Daoy (cell line): ENCODE results near the gene CDHR3. TPM values are rescaled to one million over a fixed set of nuclear protein-coding genes. Genes with fewer than 3 reads are reported as not detected.
A peak's percentile ranks its signal among the peaks of the same experiment; 100 is the strongest.

ENCODE experiments used
- DNase-seq: peaks from one replicate; pipeline ENCODE4 v3.0.0-alpha.2; 2015; ENCODE audit warnings: low read depth
- total RNA-seq: library from RNA; depleted of rRNA; stranded (reverse); fragments of >200 nt; shearing (Covaris generic); gene quantifications from 2 replicates; pipeline ENCODE4 v1.2.3, GENCODE V29; 2014

Gene CDHR3
- total RNA-seq, 1 experiment from 2014 or later: 0.74 TPM

DNA sequence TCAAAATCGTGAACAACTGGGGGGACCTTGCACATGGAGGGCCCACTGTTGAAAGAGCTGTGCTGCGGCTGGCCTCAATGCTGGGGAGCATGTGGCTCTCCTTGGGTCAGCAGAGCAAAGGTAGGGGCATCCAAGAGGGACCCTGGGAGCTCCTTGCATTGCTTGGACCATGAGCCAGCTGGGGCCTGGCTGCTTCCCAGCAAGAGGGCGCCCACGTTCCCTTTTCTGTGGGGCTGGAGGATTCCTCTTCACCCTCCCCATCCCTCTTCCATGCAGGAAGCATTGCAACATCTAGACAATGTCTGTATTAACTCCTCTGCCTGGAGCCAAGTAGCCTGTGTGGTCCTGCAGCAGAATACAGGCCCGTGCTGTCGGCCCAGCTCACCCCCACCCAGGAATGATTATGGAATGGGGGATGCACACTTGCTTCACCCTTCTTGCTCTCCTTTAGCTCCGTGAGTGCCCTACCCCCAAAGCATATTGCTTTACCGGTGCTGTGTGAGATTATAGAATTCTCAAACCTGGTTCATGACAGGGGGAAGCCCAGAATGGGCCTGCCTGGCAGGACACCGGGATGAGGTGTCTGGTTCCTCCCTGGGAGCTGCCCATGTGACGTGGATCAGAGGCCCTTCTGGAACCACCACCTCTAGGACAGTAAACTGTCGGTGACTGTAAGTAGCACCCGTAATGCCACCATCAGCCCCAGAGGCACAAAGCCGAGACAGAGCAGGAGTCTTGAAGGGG lies 87.1 kb downstream of the CDHR3 start:
- DNase-seq: peak; percentile 52

DNA sequence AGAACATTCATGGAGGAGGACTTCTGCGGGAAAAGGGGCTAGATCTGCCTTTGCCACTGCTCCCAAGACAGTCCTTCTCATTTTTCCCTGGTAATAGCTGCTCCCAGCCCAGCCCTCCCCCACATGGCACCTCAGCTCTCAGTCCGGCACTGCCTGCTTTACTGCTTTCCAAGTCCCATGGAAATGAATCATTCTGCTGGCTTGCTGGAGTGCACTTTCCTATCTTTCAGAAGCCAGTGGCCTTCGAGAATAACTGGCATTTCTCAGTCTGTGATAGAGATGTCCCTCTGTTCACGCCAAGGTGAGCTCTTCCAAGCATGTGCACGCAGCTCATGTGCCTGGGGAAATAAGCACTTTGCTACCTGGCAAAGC lies 87.7 kb downstream of the CDHR3 start:
- peak; percentile 45 for DNase-seq

- no peak for DNase-seq
These were observed 89.6 kb downstream of the CDHR3 start for GRCh38 chr7:106052681-106053080.

- DNase-seq: no peak
These were observed 90.0 kb downstream of the CDHR3 start for GRCh38 chr7:106053109-106053508.

DNA sequence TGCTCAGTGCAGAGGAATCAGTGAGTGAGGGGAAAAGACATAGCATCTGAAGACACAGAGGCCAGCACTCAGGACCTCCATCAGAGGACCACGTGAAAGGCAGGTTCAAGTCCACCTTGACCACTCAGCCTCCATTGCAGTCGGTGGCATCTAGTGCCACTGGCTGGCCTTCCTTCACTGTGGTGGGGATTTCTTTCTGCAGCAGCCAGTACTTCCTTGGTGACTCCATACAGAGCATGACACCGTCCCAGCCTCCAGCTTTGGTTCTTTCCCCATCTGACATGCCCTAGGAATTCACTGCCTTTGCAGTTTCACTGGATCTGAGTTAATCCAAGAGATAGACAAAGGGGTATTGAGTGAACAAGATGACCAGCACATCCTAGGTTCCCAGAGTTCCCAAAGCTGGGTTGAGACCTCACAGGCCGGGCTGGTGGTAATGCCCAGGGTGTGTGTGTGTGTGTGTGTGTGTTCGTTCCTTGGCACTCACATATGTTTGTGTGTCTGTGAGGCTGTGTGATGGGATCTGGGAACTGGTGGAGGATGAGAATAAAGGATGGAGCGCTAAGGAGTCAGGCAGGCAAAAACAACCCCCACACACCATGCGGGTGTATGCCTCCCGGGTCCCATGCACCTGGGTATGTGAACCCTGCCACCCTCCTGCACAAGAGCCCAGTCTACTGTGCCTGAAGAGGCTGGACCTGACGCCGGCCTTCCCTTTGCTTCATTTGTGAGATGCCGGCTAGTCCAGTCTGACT lies 91.3 kb downstream of the CDHR3 start:
- DNase-seq: no peak

GRCh38 chr7:106054971-106055532 lies 92.0 kb downstream of the CDHR3 start:
- no peak for DNase-seq

DNA sequence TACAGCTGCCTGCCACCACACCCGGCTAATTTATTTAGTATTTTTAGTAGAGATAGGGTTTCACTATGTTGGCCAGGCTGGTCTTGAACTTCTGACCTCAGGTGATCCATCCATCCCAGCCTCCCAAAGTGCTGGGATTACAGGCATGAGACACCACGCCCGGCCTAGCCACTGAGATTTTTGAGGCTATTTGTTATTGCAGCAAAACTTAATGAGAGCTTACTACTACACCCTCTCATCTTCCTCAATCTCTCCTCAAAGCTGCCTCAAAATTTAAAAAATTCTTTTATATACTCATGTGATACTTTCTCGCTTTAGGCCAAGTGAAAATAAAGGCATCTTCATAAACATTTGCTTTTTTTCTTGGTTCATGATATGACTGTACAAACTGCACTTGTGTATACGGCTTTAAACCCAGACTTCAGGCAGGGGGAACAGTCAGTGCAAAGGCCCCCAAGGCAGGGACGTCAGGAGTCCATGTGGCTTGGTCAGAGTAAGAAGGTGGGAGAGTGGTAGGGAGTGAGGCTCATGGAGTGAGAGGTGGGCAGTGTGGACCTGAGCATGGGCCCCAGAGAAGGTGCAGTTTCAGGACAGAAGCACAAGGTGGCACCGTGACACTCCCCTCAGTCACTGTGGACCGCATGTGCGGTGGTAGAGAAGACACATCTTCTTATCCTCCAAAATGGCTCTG lies 93.6 kb downstream of the CDHR3 start:
- peak; percentile 88 for DNase-seq

DNA sequence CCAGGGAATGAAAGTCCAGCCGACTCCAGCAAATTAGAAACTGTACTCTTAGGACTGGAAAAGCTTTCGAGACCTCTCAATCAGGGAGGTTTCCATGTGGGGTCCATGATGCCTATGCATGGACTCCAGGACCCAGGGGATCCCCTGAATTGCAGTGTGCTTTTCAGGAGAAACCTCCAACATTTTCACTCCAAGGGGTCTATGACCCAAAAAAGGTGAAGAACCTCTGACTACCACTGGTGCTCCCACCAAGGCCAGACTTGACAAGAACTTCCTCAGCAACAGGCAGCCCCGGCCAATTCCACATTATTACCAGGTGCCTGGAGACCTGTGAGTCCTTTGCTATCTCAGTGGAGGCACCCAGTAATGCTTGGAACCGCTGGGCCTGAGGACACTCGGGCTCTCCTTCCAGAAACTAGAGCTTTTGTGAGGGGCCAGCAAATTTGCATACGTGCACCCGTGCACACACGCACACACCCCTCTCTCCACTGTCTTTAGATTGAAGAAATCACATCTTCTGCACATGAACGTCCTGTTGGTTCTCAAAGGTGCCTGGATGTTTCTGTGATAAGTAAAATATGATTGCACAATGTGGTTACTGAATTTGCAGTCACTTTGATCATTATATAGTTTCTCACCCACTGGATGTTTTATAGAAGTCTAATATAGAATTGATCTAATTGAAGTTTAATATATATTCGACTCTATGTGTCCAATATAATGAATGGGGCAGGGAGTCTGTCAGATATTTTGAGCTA lies 94.3 kb downstream of the CDHR3 start:
- no peak for DNase-seq

- no peak for DNase-seq
These were observed 95.2 kb downstream of the CDHR3 start for GRCh38 chr7:106057962-106058927.

DNA sequence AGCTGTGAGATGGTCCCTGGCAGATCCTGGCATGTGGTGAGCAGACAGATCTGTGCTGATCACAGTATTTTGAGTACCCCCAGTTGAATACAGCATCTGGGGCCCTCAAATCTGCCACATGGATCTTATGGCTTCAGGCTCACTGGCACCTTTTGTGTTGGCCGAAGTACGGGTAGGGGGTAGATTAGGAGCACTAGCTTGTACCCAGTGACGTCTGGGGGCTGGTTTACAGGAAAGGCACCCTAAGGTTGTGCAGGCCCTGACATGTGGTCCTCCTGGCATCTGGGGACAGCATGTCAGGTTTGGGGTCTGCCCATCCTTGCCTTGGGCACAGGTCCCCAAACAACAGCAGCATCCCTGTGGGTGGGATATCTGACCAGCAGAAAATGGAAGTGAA lies 95.9 kb downstream of the CDHR3 start:
- DNase-seq: no peak

GRCh38 chr7:106059556-106059955 lies 96.5 kb downstream of the CDHR3 start:
- DNase-seq: no peak

DNA sequence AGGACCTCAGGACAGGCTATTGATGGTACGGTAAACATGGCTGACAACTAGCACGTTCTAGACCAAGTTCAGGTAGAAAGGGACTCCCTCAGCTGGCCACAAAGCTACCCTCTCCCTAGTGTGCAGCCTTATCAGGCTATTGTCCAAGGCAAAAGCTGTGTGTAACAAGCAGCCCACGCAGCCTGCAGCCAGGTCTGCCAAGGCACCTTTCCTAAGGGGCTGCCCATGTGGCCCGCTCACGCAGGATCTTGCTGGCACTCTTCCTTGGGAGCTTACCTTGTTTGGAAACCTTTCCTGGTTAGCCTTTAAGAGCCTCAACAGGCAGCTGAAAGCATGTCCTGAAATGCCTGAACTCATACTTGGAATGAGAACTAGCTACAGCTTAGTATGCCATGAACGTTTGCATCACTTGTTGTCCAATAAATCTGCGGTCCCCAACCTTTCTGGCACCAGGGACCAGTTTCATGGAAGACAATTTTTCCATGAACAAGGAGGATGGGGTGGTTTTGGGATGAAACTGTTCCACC lies 97.4 kb downstream of the CDHR3 start:
- no peak for DNase-seq

- no peak for DNase-seq
These were observed 98.4 kb downstream of the CDHR3 start for GRCh38 chr7:106061301-106061979.

DNA sequence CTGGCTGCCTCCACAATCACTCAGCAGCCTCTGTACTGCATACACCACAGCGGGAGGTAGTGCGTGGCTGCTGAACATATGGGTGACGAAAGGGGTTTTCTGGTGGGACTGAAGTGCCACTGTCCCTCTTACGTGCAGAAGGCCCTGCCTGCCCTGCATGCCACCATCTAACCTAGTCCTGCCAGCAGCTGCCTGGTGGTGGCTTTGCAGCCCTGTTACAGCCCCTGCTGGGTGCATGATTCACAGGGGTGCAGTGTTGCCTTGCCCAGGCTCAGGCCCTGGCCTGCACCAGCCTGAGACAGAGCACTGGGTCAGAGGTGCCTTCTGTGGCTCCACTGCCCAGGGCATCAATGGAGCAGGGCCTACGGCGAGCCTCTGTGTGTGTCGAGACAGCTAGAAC lies 98.9 kb downstream of the CDHR3 start:
- peak; percentile 62 for DNase-seq

GRCh38 chr7:106062521-106062931 lies 99.5 kb downstream of the CDHR3 start:
- no peak for DNase-seq

GRCh38 chr7:106063024-106063423 lies 100.0 kb downstream of the CDHR3 start:
- DNase-seq: no peak

DNA sequence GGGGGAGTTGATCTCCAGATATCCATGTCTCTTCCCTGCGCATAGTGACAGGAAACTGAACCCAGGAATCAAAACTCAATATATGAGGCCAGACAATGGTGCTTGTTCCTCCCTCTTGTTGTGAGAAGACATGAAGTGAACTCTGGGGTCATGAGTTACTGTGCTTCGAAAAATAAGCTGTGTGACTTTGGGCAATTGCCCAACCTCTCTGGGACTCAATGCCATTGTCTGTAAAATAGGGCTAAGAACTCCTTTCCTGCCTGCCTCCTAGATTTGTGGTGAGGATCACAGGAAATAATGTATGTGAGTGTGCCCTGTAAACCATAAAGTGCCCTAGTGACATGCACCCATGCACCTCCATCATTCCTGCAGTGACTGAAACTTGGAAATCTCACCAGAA lies 100.6 kb downstream of the CDHR3 start:
- no peak for DNase-seq

DNA sequence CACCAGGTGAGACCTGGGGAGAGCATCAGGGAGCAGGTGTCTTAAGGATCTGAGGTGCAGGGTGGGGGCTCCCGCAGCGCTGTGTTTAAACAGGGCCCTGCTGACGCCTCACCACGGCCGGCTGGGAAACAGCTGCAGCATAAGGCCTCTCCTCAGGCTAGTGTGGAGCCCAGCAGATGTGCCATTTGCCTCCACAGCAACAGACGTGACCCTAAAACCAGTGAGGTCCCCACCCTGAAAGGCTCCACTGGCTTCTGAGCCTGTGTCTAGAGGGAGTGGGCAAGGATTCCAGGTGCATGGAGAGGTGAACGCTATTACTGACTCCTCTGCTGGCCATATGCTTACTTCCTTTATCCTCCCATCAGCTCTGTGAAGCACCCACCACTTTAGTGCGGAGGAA lies 101.3 kb downstream of the CDHR3 start:
- DNase-seq: no peak

- DNase-seq: peak; percentile 100
These were observed 101.9 kb downstream of the CDHR3 start for GRCh38 chr7:106064771-106065574.
